HepG2 (cell line): ENCODE data around the gene C17orf75. TPM values are rescaled to one million over a fixed set of nuclear protein-coding genes. Genes with fewer than 3 reads are reported as not detected.

ENCODE experiments used
- ATAC-seq: fragments of 200-7000 bp; cut with Tn5 transposase; 3 replicates; pipeline ENCODE4 v1.9.1; 2020; ENCODE audit warnings: mild to moderate bottlenecking, moderate library complexity
- BruUV-seq: library from RNA; stranded (reverse); fragments of 400-500 nt; replicated peaks from 2 replicates; lab custom pipeline; 2021; lab: Mats Ljungman, UMichigan
- CTCF ChIA-PET: fragments of 300-600 bp; formaldehyde crosslinking; extraction: SDS; loops from one replicate; lab custom pipeline; 2021; ENCODE audit warnings: low total read pairs, inconsistent platforms, low intra/inter-chr PET ratio; lab: Yijun Ruan, JAX
- POLR2A ChIA-PET: fragments of 350-600 bp; sonication (Branson Sonifier 250); formaldehyde crosslinking; loops from one replicate; lab custom pipeline; 2020; ENCODE audit warnings: antibody characterized with exemption, inconsistent platforms; lab: Yijun Ruan, JAX
- DNase-seq: peaks from one replicate; pipeline ENCODE4 v3.0.0-alpha.2; 2015; ENCODE audit warnings: low spot score
- FAIRE-seq: peaks from 3 replicates; lab custom pipeline; 2011; peaks lifted over from hg19 to GRCh38; lab: Jason Lieb, UNC
- H2AFZ ChIP-seq: one replicate; pipeline ENCODE4 v1.6.1; 2011; ENCODE audit warnings: low read length, inconsistent platforms
- H3K27ac ChIP-seq: fragments of 300-600 bp; 3 replicates; pipeline ENCODE4 v1.8.0; 2011; ENCODE audit warnings: mixed run types, mild to moderate bottlenecking, mixed read lengths, low read length, inconsistent platforms; ENCODE audit not compliant: insufficient read depth; ENCODE audit errors: extremely low read length
- H3K27me3 ChIP-seq, 2 experiments: fragments of 200-600 bp in 1 of 2; 2 replicates in 1 of 2; 3 replicates in 1 of 2; pipeline versions ENCODE4 v1.6.0 to v1.8.0; 2011; ENCODE audit warnings: low read length in 2 of 2, mild to moderate bottlenecking in 2 of 2, moderate library complexity in 2 of 2, inconsistent platforms in 1 of 2; ENCODE audit not compliant: insufficient read depth in 2 of 2, control insufficient read depth in 1 of 2
- H3K36me3 ChIP-seq, 2 experiments: fragments of 200-600 bp in 1 of 2; replicated peaks in 1 of 2; 2 replicates in 1 of 2; 3 replicates in 1 of 2; pipeline versions ENCODE4 v1.5.1 to v1.8.0; 2011; ENCODE audit warnings: low read length in 2 of 2, inconsistent platforms in 1 of 2; ENCODE audit not compliant: insufficient read depth in 2 of 2, control insufficient read depth in 1 of 2
- H3K4me1 ChIP-seq: 2 replicates; pipeline ENCODE4 v1.5.1; 2012; ENCODE audit warnings: low read length, inconsistent platforms; ENCODE audit not compliant: insufficient read depth
- H3K4me2 ChIP-seq: 2 replicates; pipeline ENCODE4 v1.6.0; 2011; ENCODE audit warnings: low read depth, low read length, inconsistent platforms
- H3K4me3 ChIP-seq, 3 experiments: fragments of 200-600 bp in 1 of 3; sonication (generic), shearing (Covaris generic) in 1 of 3; replicated peaks in 1 of 3; 2 replicates each; pipeline ENCODE4 v1.5.1; 2011 to 2016; ENCODE audit warnings: low read length in 3 of 3, inconsistent platforms in 2 of 3, low read depth in 2 of 3, mild to moderate bottlenecking in 2 of 3, control low read depth in 1 of 3, mixed read lengths in 1 of 3; ENCODE audit not compliant: insufficient read depth in 1 of 3
- H3K79me2 ChIP-seq: one replicate; pipeline ENCODE4 v1.6.1; 2011; ENCODE audit warnings: low read length, inconsistent platforms; ENCODE audit not compliant: insufficient read depth
- H3K9ac ChIP-seq: 2 replicates; pipeline ENCODE4 v1.6.0; 2011; ENCODE audit warnings: mild to moderate bottlenecking, low read depth, low read length, inconsistent platforms; ENCODE audit not compliant: insufficient read depth
- H3K9me3 ChIP-seq: 2 replicates; pipeline ENCODE4 v1.5.1; 2012; ENCODE audit warnings: mild to moderate bottlenecking, low read length
- H4K20me1 ChIP-seq: 2 replicates; pipeline ENCODE4 v1.6.0; 2011; ENCODE audit warnings: inconsistent platforms, mild to moderate bottlenecking, low read length, moderate library complexity; ENCODE audit not compliant: insufficient read depth
- AGO2 ChIP-seq: fragments of 200-400 bp; formaldehyde crosslinking; optimal IDR thresholded peaks from 2 replicates; pipeline ENCODE3; 2017; ENCODE audit warnings: mild to moderate bottlenecking, low read depth, low read length, moderate library complexity
- MBNL3 ChIP-seq: fragments of 250-450 bp; sonication (Bioruptor Pico); conservative IDR thresholded peaks from 2 replicates; pipeline ENCODE4 v1.8.0; 2022; ENCODE audit warnings: mild to moderate bottlenecking, inconsistent platforms
- NR2F1 ChIP-seq, 2 experiments: fragments of 450-650 bp in 1 of 2; formaldehyde crosslinking in 1 of 2; IDR thresholded peaks; 2 replicates each; pipeline versions ENCODE4 v1.5.0 to v1.6.1; 2016 to 2020; ENCODE audit warnings: mild to moderate bottlenecking in 1 of 2, missing compliant biosample characterization in 1 of 2, missing genetic modification reagents in 1 of 2, moderate library complexity in 1 of 2
- RBM22 ChIP-seq: fragments of 200-400 bp; formaldehyde crosslinking; optimal IDR thresholded peaks from 2 replicates; pipeline ENCODE3; 2017; ENCODE audit warnings: mild to moderate bottlenecking, low read length, moderate library complexity
- RFX5 ChIP-seq: IDR thresholded peaks from 2 replicates; pipeline ENCODE4 v1.6.1; 2011; ENCODE audit warnings: low read depth, low read length, improper control_type of control experiment
- ZKSCAN8 ChIP-seq: IDR thresholded peaks from 2 replicates; pipeline ENCODE4 v1.6.1; 2016; ENCODE audit warnings: borderline replicate concordance, missing genetic modification reagents, missing compliant biosample characterization
- ZSCAN20 ChIP-seq: sonication (generic); formaldehyde crosslinking; IDR thresholded peaks from 2 replicates; pipeline ENCODE4 v1.4.0; 2020; ENCODE audit warnings: missing genetic modification reagents, mild to moderate bottlenecking, borderline replicate concordance
- WGBS: methylation state at CpG from one replicate; pipeline ENCODE4 v1.1.6; 2017; ENCODE audit warnings: low lambda C conversion rate; 5-methylcytosine and 5-hydroxymethylcytosine counted together
- in situ Hi-C: cut with HindIII; loops from 2 replicates; pipeline ENCODE4 v1.10.0; 2017; ENCODE audit warnings: low pct_unique_long_range_greater_than_20kb; ENCODE audit not compliant: extremely low pct_ligation_motif_present
- intact Hi-C: fragments of 100-400 bp; cut with micrococcal nuclease; formaldehyde crosslinking; loops from one replicate; pipeline ENCODE4 v1.10.0; 2022; ENCODE audit not compliant: unreplicated experiment
- polyA plus RNA-seq, 8 experiments: library from polyadenylated mRNA; depleted of rRNA in 3 of 8; stranded (reverse) in 7 of 8; unstranded in 1 of 8; fragments of >200 nt; fragmentation: Illumina TruSeq in 4 of 8; extraction: Trizol in 4 of 8; gene quantifications; 2 replicates each; pipeline versions ENCODE4 v1.2.1 to v1.2.3, GENCODE V29; 2011 to 2016; ENCODE audit warnings: low read depth in 4 of 8, missing spikeins in 1 of 8, mixed read lengths in 1 of 8; ENCODE audit not compliant: insufficient read depth in 1 of 8
- total RNA-seq, 5 experiments: library from RNA; depleted of rRNA; stranded (reverse); fragments of >200 nt; fragmentation: Illumina TruSeq; extraction: Trizol; gene quantifications; 2 replicates each; pipeline ENCODE4 v1.2.3, GENCODE V29; 2016; ENCODE audit warnings: low read depth in 1 of 5
- TF ChIP-seq, protein P1 (sequence below): sonication (generic); formaldehyde crosslinking; IDR thresholded peaks from 2 replicates; pipeline ENCODE4 v1.4.0; 2020; ENCODE audit warnings: missing genetic modification reagents

Gene C17orf75
- total and polyA plus RNA-seq, 2 of the 13 experiments (the other 11 are each of a cell fraction or from before 2014, with no cell fraction given), result 16.2 to 33.0 TPM

DNA sequence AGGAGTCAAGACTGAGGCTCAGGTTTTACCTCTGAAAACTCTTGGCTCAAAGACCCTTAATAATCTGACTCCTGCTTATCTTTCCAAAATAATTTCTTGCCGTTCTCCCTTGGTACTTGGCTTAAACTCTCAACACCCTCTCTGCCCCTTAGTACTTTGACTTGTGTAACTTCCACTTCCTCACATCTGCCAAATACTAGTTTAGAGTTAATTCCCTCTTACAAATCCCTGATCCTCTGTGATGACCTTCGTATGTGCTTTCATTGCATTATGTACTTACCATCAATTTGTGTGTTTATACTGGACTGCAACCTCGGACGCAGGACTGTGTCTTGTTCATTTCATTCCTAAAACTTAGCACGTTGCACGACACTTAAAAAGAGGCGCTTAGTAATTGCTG is 43.1 kb upstream of the C17orf75 start:
- in situ Hi-C loops (no loop called here), intact Hi-C loops (no loop called here)
- peaks cover 76% of the 10 kb centered on the region for H3K4me1 ChIP-seq
- no peak overlapping the region for H3K27ac ChIP-seq
- no peaks in the 10 kb centered on the region for H3K9me3 ChIP-seq
- no peak overlapping the region for H2AFZ ChIP-seq
- TF ChIP-seq NR2F1 (CRISPR knock-in tag; IDR thresholded peaks at IDR 0.05) (no peak), MBNL3 (CRISPR knock-in tag) (no peak), ZSCAN20 (CRISPR knock-in tag) (no peak), ZKSCAN8 (CRISPR knock-in tag) (no peak), RFX5 (no peak), RBM22 (peak; percentile 40)
- BruUV-seq, result no TSS peak
- no peak for FAIRE-seq
- ChIA-PET CTCF (no interaction called here), POLR2A (no interaction called here)
- no peak overlapping the region for H3K4me3 ChIP-seq
- H3K79me2 ChIP-seq, result no peaks in the 10 kb centered on the region
- no peak for ATAC-seq
- no peaks in the 10 kb centered on the region for H3K27me3 ChIP-seq
- H3K9ac ChIP-seq, result no peak overlapping the region
- 94% methylated on average over 7 of the region's 7 CpGs for WGBS
- DNase-seq, result no peak
- H4K20me1 ChIP-seq, result peaks cover 4% of the 10 kb centered on the region; the same call in 1 of the 2 replicates
- H3K4me2 ChIP-seq, result no peak overlapping the region
- H3K36me3 ChIP-seq, result peaks cover under 1 to 2% of the 10 kb centered on the region in 2 experiments; a peak in 3 of 5 replicates

DNA sequence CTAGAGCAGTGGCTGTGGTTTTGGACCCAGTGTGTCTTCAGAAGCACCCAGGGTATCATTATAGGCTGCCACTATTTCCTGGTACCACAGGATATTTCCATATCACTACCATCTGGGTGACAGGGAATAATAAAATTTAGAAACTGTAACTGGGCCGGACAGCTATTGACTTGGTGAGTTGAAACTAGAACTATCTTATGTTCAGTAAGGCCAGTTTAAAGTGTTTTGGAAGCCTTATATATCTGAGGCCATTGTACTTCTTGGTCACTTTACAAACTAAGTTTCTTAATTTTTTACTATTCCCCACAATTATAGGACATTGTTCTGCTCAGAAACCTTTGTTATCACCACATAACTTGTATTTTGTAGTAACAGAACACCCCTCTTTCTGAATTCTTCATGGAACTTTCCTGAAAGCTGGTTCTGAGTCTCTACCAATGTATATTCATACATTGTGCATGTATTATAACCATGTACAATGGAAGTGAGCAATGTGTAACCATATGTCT is 42.0 kb upstream of the C17orf75 start:
- Histone ChIP-seq H3K4me1 (peaks cover 76% of the 10 kb centered on the region), H3K9me3 (no peaks in the 10 kb centered on the region), H4K20me1 (peaks cover 4% of the 10 kb centered on the region; the same call in 1 of the 2 replicates), H3K4me2 (no peak overlapping the region), H3K79me2 (no peaks in the 10 kb centered on the region), H3K27me3 (no peaks in the 10 kb centered on the region), H3K27ac (no peak overlapping the region), H3K36me3 (peaks cover 2 to 9% of the 10 kb centered on the region in 2 experiments; a peak in 3 of 5 replicates), H3K4me3 (no peak overlapping the region), H2AFZ (no peak overlapping the region), H3K9ac (no peak overlapping the region)
- no TSS peak for BruUV-seq
- DNase-seq (no peak), ATAC-seq (no peak), FAIRE-seq (no peak)
- in situ Hi-C loops (no loop called here), intact Hi-C loops (no loop called here)
- POLR2A ChIA-PET, result no interaction called here
- 93% methylated on average over 1 of the region's 1 CpG for WGBS
- TF ChIP-seq, protein P1, sequence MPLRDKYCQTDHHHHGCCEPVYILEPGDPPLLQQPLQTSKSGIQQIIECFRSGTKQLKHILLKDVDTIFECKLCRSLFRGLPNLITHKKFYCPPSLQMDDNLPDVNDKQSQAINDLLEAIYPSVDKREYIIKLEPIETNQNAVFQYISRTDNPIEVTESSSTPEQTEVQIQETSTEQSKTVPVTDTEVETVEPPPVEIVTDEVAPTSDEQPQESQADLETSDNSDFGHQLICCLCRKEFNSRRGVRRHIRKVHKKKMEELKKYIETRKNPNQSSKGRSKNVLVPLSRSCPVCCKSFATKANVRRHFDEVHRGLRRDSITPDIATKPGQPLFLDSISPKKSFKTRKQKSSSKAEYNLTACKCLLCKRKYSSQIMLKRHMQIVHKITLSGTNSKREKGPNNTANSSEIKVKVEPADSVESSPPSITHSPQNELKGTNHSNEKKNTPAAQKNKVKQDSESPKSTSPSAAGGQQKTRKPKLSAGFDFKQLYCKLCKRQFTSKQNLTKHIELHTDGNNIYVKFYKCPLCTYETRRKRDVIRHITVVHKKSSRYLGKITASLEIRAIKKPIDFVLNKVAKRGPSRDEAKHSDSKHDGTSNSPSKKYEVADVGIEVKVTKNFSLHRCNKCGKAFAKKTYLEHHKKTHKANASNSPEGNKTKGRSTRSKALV (CRISPR knock-in tag), result no peak
- TF ChIP-seq AGO2, result peak; percentile 65
- CTCF ChIA-PET, result no interaction called here
